T-helper 17 cell (primary cell): ENCODE data around the gene CAPZB. TPM values are rescaled to one million over a fixed set of nuclear protein-coding genes. Genes with fewer than 3 reads are reported as not detected.
"Not testable (repeated sequence)": the region's sequence is repeated elsewhere in the genome, so short reads cannot be mapped to it uniquely, and the experiment has no call there.

Experiments used
- ATAC-seq: fragments of 150-1000 bp; cut with Tn5 transposase; 2 replicates; pipeline ENCODE4 v1.10.0; 2021; ENCODE audit warnings: mild to moderate bottlenecking, moderate library complexity
- DNase-seq, 3 donors: peaks; one replicate each; pipeline versions ENCODE4 v3.0.0 to v3.0.0-alpha.2; 2020 to 2021
- H3K9me3 ChIP-seq: one replicate; pipeline ENCODE4 v1.7.0; 2013; ENCODE audit warnings: low read length, mild to moderate bottlenecking; ENCODE audit not compliant: control insufficient read depth, poor library complexity, severe bottlenecking
- H3K27ac Mint-ChIP-seq: one replicate; pipeline ENCODE4 v1.8.0; 2022; ENCODE audit warnings: mild to moderate bottlenecking, moderate library complexity, mixed read lengths
- H3K27me3 Mint-ChIP-seq: one replicate; pipeline ENCODE4 v1.8.0; 2022; ENCODE audit warnings: mixed read lengths
- H3K36me3 Mint-ChIP-seq: one replicate; pipeline ENCODE4 v1.8.0; 2022; ENCODE audit warnings: low read depth, mixed read lengths
- H3K4me1 Mint-ChIP-seq: one replicate; pipeline ENCODE4 v1.8.0; 2022; ENCODE audit warnings: mild to moderate bottlenecking, mixed read lengths
- H3K4me3 Mint-ChIP-seq: one replicate; pipeline ENCODE4 v1.8.0; 2022; ENCODE audit warnings: mild to moderate bottlenecking, moderate library complexity, mixed read lengths
- total RNA-seq, 4 donors: library from RNA in 2 of 4; stranded (reverse) in 2 of 4; gene quantifications; one replicate each; pipeline ENCODE4 v1.2.3 and lab custom pipeline; 2022 to 2026

CAPZB gene
- total RNA-seq, 2 donors from 2014 or later, result 320 to 330 TPM

DNA sequence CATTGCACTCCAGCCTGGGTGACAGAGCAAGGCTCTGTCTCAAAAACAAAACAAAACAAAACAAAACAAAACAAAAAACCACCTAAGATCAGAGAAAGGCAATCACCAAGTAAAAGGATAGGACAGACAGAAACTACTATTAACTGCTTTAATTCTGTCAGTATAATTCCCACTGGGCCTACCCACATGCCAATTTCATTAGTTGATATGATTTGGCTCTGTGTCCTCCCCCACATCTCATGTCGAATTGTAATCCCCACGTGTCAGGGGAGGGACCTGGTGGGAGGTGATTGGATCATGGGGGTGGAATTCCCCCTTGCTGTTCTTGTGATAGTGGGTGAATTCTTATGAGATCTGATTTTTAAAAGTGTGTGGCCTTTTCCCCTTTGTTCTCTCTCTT lies 27.2 kb upstream of the CAPZB start:
- Mint-ChIP-seq H3K27ac (no peak overlapping the region), H3K27me3 (no peaks in the 10 kb centered on the region), H3K36me3 (no peaks in the 10 kb centered on the region), H3K4me1 (peaks cover 7% of the 10 kb centered on the region), H3K4me3 (no peak overlapping the region)
- ATAC-seq (no peak), DNase-seq (no peak)
- no peaks in the 10 kb centered on the region for H3K9me3 ChIP-seq

DNA sequence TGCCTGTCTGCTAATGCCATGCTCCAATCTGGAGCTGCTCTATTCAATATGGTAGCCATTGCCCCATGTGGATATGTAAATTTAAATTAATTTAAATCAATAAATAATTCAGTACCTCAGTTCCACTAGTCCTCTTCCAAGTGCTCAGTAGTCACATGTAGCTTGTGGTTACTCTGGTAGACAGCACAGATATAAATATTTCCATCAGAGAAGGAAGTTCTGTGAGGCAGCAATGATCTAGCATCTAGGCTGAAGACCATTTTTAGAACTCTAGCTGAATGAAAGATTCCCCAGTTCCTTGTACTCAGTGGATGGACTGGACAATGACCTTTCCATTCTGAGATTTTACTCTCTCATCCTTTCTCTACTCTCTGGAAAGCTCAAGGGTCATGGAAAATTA lies 25.8 kb upstream of the CAPZB start:
- no peak for ATAC-seq
- DNase-seq, result no peak
- Mint-ChIP-seq H3K27ac (no peak overlapping the region), H3K36me3 (no peaks in the 10 kb centered on the region), H3K4me3 (no peak overlapping the region), H3K27me3 (no peaks in the 10 kb centered on the region), H3K4me1 (peaks cover 5% of the 10 kb centered on the region)
- no peaks in the 10 kb centered on the region for H3K9me3 ChIP-seq

DNA sequence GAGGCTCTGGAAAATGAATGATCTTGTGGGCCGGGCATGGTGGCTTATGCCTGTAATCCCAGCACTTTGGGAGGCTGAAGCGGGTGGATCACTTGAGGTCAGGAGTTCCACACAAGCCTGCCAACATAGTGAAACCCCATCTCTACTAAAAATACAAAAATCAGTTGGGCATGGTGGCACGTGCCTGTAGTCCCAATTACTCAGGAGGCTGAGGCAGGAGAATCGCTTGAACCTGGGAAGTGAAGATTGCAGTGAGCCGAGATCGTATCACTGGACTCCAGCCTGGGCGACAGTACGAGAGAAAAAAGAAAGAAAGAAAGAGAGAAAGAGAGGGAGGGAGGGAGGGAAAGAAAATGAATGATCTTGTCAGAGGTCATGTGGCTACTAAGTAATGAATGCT lies 24.3 kb upstream of the CAPZB start:
- peaks cover 11% of the 10 kb centered on the region for H3K4me1 Mint-ChIP-seq
- H3K36me3 Mint-ChIP-seq, H3K27me3 Mint-ChIP-seq, DNase-seq, H3K9me3 ChIP-seq, ATAC-seq: not testable (repeated sequence)
- peak overlapping the region; percentile 62 for H3K27ac Mint-ChIP-seq
- H3K4me3 Mint-ChIP-seq, result peak overlapping the region; percentile 49

DNA sequence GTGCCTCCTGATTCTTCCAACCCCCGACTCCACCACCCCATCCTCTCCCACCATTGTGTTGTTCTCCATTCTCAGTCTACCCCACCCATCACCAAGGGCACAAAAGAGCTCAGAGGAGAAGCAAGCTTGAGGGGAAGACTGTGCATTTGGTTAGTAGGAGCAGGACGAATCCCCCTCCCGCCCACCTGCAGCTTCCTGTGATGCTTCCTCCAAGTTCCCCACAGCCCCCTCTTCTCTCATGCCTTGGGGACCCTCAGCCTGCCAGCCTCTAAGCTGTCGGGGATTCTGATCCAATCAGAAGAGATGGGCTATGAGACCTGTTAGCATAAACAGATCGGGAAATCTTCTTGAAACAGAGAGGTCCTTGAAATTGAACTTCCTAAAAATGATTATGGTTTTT lies 22.2 kb upstream of the CAPZB start:
- no peaks in the 10 kb centered on the region for H3K9me3 ChIP-seq
- no peaks in the 10 kb centered on the region for H3K36me3 Mint-ChIP-seq
- H3K4me1 Mint-ChIP-seq, result peaks cover 11% of the 10 kb centered on the region
- ATAC-seq, result no peak
- DNase-seq, result no peak
- H3K27me3 Mint-ChIP-seq, result no peaks in the 10 kb centered on the region
- no peak overlapping the region for H3K4me3 Mint-ChIP-seq
- H3K27ac Mint-ChIP-seq, result no peak overlapping the region

DNA sequence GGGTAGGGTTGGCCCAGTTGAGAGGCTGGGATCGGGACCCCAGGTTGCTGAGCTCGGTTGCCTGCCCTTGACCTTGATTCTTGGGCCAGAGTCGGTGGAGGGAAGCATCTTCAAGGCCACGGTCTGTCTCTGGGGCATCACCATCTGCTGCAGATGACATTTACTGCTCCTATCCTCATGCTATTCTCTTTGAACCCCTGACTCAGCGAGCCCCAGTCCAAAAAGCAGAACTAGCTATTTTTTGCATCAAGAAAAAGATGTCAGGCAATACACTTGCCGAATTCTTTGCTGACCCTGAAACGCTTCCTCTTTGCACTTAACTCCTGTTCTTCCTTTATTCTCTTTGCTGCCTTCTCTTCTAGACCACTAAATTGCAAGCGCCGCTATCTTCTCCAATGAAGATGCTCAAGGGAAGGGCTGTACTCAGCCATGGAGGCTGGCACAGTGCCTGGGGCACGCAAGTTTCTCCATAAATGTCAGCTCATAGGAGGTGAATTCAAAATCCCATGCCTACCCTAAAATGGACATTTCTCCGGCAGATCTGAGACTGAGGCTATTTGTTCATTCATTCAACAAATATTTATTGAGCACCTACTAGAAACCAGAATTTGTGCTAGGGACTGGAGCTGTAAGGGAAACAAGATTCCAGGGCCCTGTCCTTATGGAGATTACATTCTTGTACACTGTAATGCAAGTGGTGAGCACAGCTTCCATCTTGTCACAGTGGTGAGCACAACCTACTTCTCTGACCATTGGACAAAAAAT lies 20.5 kb upstream of the CAPZB start:
- no peak overlapping the region for H3K27ac Mint-ChIP-seq
- DNase-seq (no peak), ATAC-seq (peak; percentile 27)

DNA sequence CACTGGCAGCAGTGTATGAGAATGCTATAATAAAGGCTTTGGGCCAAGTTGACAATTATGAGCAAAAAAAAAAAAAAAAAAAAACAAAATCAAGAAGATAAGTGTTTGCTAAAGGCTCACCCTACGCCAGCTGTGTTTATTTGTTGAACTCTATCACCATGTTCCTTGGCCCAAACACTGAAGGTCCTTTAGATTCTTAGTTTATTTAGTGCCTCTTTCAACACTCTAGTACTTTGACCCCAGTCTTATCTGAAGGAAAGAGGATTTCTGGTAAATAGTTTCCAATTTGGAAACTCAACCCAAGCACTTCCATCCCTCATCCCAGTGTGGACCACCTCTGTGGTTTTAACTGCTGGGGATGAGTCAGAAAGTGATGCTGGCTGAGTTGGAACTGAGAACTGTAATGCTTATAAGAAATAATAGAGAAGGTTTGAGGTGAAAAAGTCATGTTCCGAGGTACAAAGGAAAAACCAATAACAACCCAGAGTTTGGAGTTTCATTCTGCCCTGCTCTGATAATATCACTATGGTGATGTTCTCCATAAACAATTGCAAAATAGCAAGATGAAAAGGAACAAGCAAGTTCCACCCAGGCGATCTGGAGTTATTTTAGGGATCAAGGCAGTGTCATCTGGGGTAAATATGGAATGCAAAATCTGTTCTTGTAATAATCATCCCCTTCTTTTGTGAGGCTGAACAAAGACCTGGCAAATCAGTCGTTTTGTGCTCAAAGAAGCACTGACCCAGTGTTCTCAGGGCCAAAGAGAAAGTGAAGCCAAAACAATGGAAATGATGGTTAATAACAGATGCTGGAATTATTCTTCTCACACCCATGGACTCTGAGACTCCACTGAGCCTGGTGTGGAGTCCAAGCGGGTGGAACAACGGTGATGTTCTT lies 19.7 kb upstream of the CAPZB start:
- DNase-seq (no peak), ATAC-seq (no peak)
- no peak overlapping the region for H3K4me3 Mint-ChIP-seq
- no peak overlapping the region for H3K27ac Mint-ChIP-seq
- H3K27me3 Mint-ChIP-seq, result no peaks in the 10 kb centered on the region
- peaks cover 2% of the 10 kb centered on the region for H3K36me3 Mint-ChIP-seq
- no peaks in the 10 kb centered on the region for H3K9me3 ChIP-seq
- peaks cover 11% of the 10 kb centered on the region for H3K4me1 Mint-ChIP-seq

More for the DNA sequence above, 20.5 kb upstream of the CAPZB start:
- H3K36me3 Mint-ChIP-seq, result peaks cover 2% of the 10 kb centered on the region
- H3K4me1 Mint-ChIP-seq, result peaks cover 11% of the 10 kb centered on the region
- H3K27me3 Mint-ChIP-seq, result no peaks in the 10 kb centered on the region
- no peak overlapping the region for H3K4me3 Mint-ChIP-seq
- H3K9me3 ChIP-seq, result no peaks in the 10 kb centered on the region

DNA sequence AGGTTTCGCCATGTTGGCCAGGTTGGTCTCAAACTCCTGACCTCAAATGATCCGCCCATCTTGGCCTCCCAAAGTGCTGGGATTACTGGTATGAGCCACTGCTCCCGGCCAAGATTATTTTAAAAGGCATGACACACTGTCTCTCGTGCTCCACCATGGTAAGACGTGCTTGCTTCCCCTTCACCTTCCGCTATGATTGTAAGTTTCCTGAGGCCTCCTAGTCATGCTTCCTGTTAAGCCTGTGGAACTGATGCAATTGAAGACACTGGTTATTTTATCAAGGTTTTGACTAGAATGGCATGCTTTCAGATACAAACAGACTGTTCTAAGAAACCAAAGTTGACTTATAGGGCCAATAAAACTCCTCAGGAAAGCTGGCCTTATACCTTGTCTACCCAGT lies 16.9 kb upstream of the CAPZB start:
- H3K4me3 Mint-ChIP-seq, H3K9me3 ChIP-seq: not testable (repeated sequence)

DNA sequence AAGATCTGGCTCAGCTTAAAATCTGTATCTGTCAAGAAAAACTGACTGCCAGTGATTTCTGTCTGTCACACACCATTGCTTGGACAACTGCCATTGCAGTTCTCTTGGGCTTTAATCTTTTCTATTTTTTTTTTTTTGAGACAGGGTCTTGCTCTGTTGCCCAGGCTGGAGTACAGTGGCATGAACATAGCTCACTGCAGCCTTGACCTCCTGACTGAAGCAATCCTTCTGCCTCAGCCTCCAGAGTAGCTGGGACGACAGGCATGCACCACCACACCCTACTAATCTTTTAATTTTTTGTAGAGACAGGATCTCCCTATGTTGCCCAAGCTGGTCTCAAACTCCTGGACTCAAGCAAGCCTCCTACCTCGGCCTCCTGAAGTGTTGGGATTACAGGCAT lies 14.5 kb upstream of the CAPZB start:
- not testable (repeated sequence) for H3K36me3 Mint-ChIP-seq, H3K9me3 ChIP-seq, H3K27ac Mint-ChIP-seq, DNase-seq, ATAC-seq, H3K4me3 Mint-ChIP-seq, H3K27me3 Mint-ChIP-seq
- H3K4me1 Mint-ChIP-seq, result peaks cover 11% of the 10 kb centered on the region

More for the DNA sequence above, 16.9 kb upstream of the CAPZB start:
- not testable (repeated sequence) for H3K4me1 Mint-ChIP-seq, ATAC-seq, H3K27ac Mint-ChIP-seq, H3K27me3 Mint-ChIP-seq, H3K36me3 Mint-ChIP-seq, DNase-seq

DNA sequence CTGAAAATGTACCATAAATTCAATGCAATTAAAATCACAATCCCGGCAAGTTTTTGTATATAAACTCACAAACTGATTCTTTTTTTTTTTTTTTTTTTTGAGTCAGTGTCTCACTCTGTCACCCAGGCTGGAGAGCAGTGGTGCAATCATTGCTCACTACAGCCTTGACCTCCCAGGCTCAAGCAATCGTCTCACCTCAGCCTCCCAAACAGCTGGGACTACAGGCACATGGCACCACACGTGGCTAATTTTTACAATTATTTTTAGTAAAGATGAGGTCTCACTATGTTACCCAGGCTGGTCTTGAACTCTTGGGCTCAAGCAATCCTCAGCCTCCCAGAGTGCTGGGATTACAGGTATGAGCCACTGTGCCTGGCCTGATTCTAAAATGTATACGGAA lies 12.1 kb upstream of the CAPZB start:
- not testable (repeated sequence) for H3K4me3 Mint-ChIP-seq, H3K27ac Mint-ChIP-seq
- H3K4me1 Mint-ChIP-seq, result peaks cover 13% of the 10 kb centered on the region

DNA sequence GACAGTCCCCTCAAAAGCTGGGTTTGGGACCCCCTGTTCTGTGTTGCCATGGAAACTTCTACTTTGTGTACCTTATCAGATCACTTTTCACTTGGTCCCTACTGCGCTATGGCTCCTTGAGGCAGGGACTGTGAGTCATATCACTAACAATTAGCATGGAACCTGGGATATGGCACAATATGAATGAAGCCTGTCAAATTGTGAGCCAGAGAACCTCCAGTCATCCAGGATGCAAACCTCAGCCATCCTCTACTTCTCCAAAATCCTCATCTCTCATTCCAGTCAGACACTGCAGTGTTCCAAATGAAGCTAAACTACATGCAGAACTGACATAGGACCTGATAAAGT lies 11.2 kb upstream of the CAPZB start:
- DNase-seq, result no peak
- no peak overlapping the region for H3K27ac Mint-ChIP-seq
- H3K4me3 Mint-ChIP-seq, result no peak overlapping the region
- H3K4me1 Mint-ChIP-seq, result peaks cover 21% of the 10 kb centered on the region
- no peaks in the 10 kb centered on the region for H3K9me3 ChIP-seq
- H3K36me3 Mint-ChIP-seq, result no peaks in the 10 kb centered on the region
- ATAC-seq, result no peak
- no peaks in the 10 kb centered on the region for H3K27me3 Mint-ChIP-seq

More for the DNA sequence above, 12.1 kb upstream of the CAPZB start:
- H3K9me3 ChIP-seq, H3K36me3 Mint-ChIP-seq, ATAC-seq, DNase-seq, H3K27me3 Mint-ChIP-seq: not testable (repeated sequence)

DNA sequence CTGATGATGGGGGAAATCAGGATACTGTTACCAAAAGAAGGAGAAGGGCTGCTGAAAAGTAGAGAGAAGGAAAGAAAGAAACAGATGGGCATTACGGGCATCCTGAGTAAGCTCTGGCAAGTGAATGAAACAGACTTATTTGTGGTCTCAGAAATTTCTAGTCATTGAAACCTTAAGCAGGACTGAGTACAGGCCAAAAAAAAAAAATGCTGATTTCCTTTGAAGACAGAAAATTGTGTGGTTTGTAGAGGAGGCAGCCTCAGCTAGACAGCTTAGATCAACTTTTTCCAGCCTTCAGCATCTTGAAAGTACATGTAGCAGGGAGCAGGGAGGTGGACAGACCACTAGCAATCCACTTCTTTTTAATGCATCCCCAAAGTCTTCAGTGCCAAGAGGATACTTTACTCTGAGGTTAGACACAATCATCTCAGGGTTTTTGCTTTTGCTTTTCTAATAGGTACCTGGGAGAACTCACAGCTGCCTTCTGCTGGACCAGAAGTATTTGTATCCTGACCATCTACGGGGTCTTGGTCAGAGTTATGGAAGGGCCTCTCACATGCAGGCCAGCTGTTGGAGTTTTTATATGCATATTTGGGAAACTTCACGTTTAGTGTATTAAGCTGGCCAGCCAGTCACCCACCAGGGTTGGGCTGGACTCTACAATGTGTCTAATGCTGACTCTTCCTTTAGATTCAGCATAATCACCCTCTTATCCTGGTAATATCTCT lies 10.6 kb upstream of the CAPZB start:
- Mint-ChIP-seq H3K27ac (no peak overlapping the region), H3K36me3 (no peaks in the 10 kb centered on the region), H3K4me1 (peaks cover 24% of the 10 kb centered on the region), H3K4me3 (no peak overlapping the region), H3K27me3 (no peaks in the 10 kb centered on the region)
- ATAC-seq (no peak), DNase-seq (no peak)
- H3K9me3 ChIP-seq, result no peaks in the 10 kb centered on the region

DNA sequence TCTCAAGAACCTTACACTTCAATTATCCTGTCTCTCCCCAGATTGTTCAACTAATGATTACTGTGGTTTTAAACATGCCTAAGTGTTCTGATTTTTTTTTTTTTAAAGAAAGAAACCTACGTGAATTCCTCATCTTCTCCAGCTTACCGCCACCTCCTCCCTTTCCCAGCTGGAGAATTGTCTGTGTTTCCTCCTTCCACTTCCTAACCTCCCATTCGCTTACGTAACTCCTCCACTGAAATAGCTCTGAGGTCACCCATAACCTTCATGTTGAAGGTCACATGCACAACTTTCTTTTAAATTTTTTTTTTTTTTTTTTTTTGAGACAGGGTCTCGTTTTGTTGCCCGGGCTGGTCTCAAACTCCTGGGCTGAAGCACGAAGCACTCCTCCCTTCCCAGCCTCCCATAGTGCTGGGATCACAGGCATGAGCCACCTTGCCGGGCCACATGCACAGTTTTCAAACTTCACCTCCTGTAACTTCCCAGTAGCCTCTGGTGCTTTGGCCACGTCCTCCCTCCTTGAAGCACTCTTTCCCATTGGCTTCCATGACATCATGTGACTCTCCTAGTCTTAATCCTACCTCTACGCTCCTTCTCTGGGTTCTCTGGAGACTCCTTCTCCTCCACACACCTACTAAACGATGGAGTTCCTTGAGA lies 9.8 kb upstream of the CAPZB start:
- Mint-ChIP-seq H3K27ac (no peak overlapping the region), H3K27me3 (no peaks in the 10 kb centered on the region), H3K4me1 (peaks cover 26% of the 10 kb centered on the region), H3K4me3 (no peak overlapping the region), H3K36me3 (no peaks in the 10 kb centered on the region)
- DNase-seq (no peak), ATAC-seq (no peak)
- H3K9me3 ChIP-seq, result no peaks in the 10 kb centered on the region

DNA sequence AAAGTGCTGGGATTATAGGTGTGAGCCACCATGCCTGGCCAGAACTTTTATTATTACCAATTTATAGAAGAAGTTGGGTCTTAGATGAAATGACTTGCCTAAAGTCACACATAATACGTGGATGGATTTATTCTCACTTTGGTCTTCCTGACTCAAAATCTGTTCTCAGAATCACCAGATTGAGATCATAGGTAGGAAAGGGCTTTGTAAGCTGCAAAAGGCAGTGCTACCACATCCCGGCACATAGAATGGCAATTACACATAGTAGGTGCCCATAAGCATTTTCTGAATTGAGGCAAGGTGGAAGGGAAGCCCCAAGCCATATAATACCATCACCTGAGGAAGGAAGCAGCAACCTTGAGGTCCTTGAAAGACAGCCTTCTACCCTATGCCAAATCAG lies 8.2 kb upstream of the CAPZB start:
- Mint-ChIP-seq H3K27me3 (no peaks in the 10 kb centered on the region), H3K4me3 (no peak overlapping the region), H3K27ac (no peak overlapping the region), H3K36me3 (no peaks in the 10 kb centered on the region), H3K4me1 (peaks cover 27% of the 10 kb centered on the region)
- no peaks in the 10 kb centered on the region for H3K9me3 ChIP-seq
- no peak for ATAC-seq
- DNase-seq, result no peak
